WERI-Rb-1 (cell line): ENCODE data around the gene GTF2A1L.
A peak's percentile ranks its signal among the peaks of the same experiment; 100 is the strongest.

Experiments
- DNase-seq: peaks from one replicate; pipeline ENCODE4 v3.0.0-alpha.2; 2020
- H3K27ac ChIP-seq: fragments of 250-450 bp; sonication (Bioruptor Pico); 2 replicates; pipeline ENCODE4 v1.5.1; 2020; ENCODE audit warnings: mild to moderate bottlenecking, moderate library complexity
- H3K27me3 ChIP-seq: fragments of 250-450 bp; sonication (Bioruptor Pico); 2 replicates; pipeline ENCODE4 v1.5.1; 2021; ENCODE audit warnings: mild to moderate bottlenecking, low read depth, moderate library complexity; ENCODE audit not compliant: insufficient read depth, severe bottlenecking
- H3K36me3 ChIP-seq: fragments of 250-450 bp; sonication (Bioruptor Pico); 2 replicates; pipeline ENCODE4 v1.5.1; 2020; ENCODE audit warnings: mild to moderate bottlenecking, moderate library complexity
- H3K4me3 ChIP-seq: 2 replicates; pipeline ENCODE4 v1.5.1; 2011; ENCODE audit warnings: low read depth, mild to moderate bottlenecking, control low read depth, low read length
- H3K9me3 ChIP-seq: fragments of 250-450 bp; sonication (Bioruptor Pico); 2 replicates; pipeline ENCODE4 v1.5.1; 2021; ENCODE audit warnings: mild to moderate bottlenecking, moderate library complexity; ENCODE audit not compliant: severe bottlenecking
- TF ChIP-seq, protein P1 (sequence below): IDR thresholded peaks from 2 replicates; pipeline ENCODE4 v1.5.1; 2011; ENCODE audit warnings: low read depth, mild to moderate bottlenecking, control low read depth, inconsistent platforms, low read length

GTF2A1L gene

DNA sequence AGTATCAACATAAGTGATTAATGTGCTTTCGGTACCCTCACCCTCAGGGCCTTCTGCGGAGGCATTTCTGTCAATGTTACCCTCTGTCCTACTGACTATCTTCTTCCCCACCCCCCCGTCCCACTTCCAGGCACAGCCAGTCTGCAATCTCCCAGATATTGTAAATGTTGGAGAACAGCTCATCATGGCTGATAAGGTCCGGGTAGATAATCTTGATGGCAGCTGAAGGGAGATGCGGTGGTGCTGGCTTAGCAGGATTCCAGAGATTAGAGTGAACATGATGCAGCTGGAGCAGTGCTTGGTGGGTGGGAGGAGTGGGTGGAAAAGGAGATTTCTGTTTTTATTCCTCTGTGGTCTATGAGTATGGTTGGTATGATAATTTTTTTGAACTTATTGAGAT is 15.5 kb downstream of the GTF2A1L start:
- TF ChIP-seq, protein P1, sequence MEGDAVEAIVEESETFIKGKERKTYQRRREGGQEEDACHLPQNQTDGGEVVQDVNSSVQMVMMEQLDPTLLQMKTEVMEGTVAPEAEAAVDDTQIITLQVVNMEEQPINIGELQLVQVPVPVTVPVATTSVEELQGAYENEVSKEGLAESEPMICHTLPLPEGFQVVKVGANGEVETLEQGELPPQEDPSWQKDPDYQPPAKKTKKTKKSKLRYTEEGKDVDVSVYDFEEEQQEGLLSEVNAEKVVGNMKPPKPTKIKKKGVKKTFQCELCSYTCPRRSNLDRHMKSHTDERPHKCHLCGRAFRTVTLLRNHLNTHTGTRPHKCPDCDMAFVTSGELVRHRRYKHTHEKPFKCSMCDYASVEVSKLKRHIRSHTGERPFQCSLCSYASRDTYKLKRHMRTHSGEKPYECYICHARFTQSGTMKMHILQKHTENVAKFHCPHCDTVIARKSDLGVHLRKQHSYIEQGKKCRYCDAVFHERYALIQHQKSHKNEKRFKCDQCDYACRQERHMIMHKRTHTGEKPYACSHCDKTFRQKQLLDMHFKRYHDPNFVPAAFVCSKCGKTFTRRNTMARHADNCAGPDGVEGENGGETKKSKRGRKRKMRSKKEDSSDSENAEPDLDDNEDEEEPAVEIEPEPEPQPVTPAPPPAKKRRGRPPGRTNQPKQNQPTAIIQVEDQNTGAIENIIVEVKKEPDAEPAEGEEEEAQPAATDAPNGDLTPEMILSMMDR = no peak
- Histone ChIP-seq H3K27me3 (no peaks in the 10 kb centered on the region), H3K9me3 (peaks cover 9% of the 10 kb centered on the region), H3K36me3 (no peaks in the 10 kb centered on the region), H3K27ac (no peak overlapping the region), H3K4me3 (no peak overlapping the region)
- peak; percentile 65 for DNase-seq

- TF ChIP-seq, protein P1 = no peak
- no peaks in the 10 kb centered on the region for H3K27me3 ChIP-seq
- H3K4me3 ChIP-seq = no peak overlapping the region
- H3K36me3 ChIP-seq = no peaks in the 10 kb centered on the region
- H3K27ac ChIP-seq = no peak overlapping the region
- H3K9me3 ChIP-seq = peaks cover 9% of the 10 kb centered on the region
- no peak for DNase-seq
Observed at GRCh38 chr2:48635786-48636185, 18.1 kb downstream of the GTF2A1L start.

- H3K36me3 ChIP-seq = no peaks in the 10 kb centered on the region
- H3K9me3 ChIP-seq = peaks cover 9% of the 10 kb centered on the region
- H3K27me3 ChIP-seq = no peaks in the 10 kb centered on the region
- no peak for DNase-seq
- H3K4me3 ChIP-seq = no peak overlapping the region
- H3K27ac ChIP-seq = no peak overlapping the region
- TF ChIP-seq, protein P1 = no peak
Observed at GRCh38 chr2:48638261-48638660, 20.6 kb downstream of the GTF2A1L start.

DNA sequence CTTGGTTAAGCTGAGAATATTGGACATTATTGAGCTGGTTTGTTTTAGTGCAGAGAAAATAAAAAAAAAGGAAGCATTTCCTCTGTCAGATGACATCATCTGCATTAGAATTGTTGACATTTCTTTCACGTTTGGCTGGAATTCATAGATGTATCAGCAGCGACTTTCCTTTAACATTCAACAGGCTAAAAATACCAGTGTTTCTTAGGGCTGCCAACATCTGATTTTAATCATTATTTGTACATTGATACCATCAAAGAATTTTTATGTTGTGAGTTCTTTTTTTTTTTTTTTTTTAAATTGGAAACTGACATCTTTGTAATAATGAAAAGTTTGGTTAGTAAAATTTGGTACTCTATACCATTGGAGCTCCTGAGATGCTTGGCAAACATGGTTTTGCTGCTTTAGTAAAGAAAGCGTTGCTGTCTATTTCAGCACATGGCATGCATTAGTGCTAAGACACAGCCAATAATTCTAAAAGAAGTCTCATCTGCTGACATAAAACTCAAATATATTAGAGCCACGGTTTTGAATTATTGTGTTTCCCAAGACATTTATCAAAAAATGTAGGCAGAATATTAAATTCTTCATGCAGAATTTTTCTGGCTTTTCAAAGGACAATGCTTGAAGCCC is 33.6 kb downstream of the GTF2A1L start:
- no peak for DNase-seq
- H3K9me3 ChIP-seq = no peaks in the 10 kb centered on the region
- TF ChIP-seq, protein P1 = no peak
- H3K27ac ChIP-seq = no peak overlapping the region
- no peak overlapping the region for H3K4me3 ChIP-seq
- no peaks in the 10 kb centered on the region for H3K27me3 ChIP-seq
- H3K36me3 ChIP-seq = no peaks in the 10 kb centered on the region

GRCh38 chr2:48668992-48669391 is 51.3 kb downstream of the GTF2A1L start:
- no peak for DNase-seq
- Histone ChIP-seq H3K4me3 (no peak overlapping the region), H3K9me3 (peaks cover 6% of the 10 kb centered on the region), H3K36me3 (no peaks in the 10 kb centered on the region), H3K27ac (no peak overlapping the region), H3K27me3 (no peaks in the 10 kb centered on the region)
- TF ChIP-seq, protein P1 = no peak

- Histone ChIP-seq H3K27ac (no peak overlapping the region), H3K36me3 (no peaks in the 10 kb centered on the region), H3K9me3 (peaks cover 4% of the 10 kb centered on the region), H3K4me3 (no peak overlapping the region), H3K27me3 (no peaks in the 10 kb centered on the region)
- no peak for DNase-seq
- TF ChIP-seq, protein P1 = no peak
Observed at GRCh38 chr2:48673581-48673980, 55.9 kb downstream of the GTF2A1L start.
